B cell (primary cell): ENCODE data around the gene SNRPD2. TPM values are rescaled to one million over a fixed set of nuclear protein-coding genes. Genes with fewer than 3 reads are reported as not detected.
A peak's percentile ranks its signal among the peaks of the same experiment; 100 is the strongest.

Experiments used
- ATAC-seq: fragments of 200-7000 bp; cut with Tn5 transposase; one replicate; pipeline ENCODE4 v1.10.0; 2021; ENCODE audit warnings: low read depth, mild to moderate bottlenecking, moderate number of reproducible peaks, moderate library complexity
- CTCF ChIA-PET: fragments of 350-600 bp; sonication (Branson Sonifier 250); formaldehyde crosslinking; loops from one replicate; lab custom pipeline; 2021; ENCODE audit warnings: antibody characterized with exemption, inconsistent platforms; lab: Charles Lee
- POLR2A ChIA-PET: fragments of 350-600 bp; sonication (Branson Sonifier 250); formaldehyde crosslinking; loops from one replicate; lab custom pipeline; 2021; ENCODE audit warnings: antibody characterized with exemption; lab: Charles Lee
- DNase-seq: peaks from one replicate; pipeline ENCODE4 v3.0.0; 2013
- H2AFZ ChIP-seq: 2 replicates; pipeline ENCODE4 v1.6.1; 2012; ENCODE audit warnings: mild to moderate bottlenecking, low read depth, low read length; ENCODE audit not compliant: insufficient read depth, poor library complexity, severe bottlenecking
- H3K27ac ChIP-seq, 2 donors: 1 replicate in 1 of 2; 2 replicates in 1 of 2; pipeline ENCODE4 v1.5.1; 2012 to 2013; ENCODE audit warnings: low read length in 2 of 2, mild to moderate bottlenecking in 2 of 2, moderate library complexity in 1 of 2
- H3K27me3 ChIP-seq, 4 experiments: fragments of 200-600 bp in 1 of 4; sonication (generic) in 1 of 4; replicated peaks in 1 of 4; 1 replicate in 2 of 4; 2 replicates in 2 of 4; pipeline versions ENCODE4 v1.6.1 to v1.7.0; 2013 to 2016; ENCODE audit warnings: low read length in 3 of 4, mild to moderate bottlenecking in 2 of 4, mixed read lengths in 1 of 4, moderate library complexity in 1 of 4; ENCODE audit not compliant: insufficient read depth in 4 of 4, control insufficient read depth in 3 of 4; ENCODE audit errors: control extremely low read depth in 1 of 4
- H3K36me3 ChIP-seq, 2 experiments: replicated peaks in 1 of 2; 1 replicate in 1 of 2; 2 replicates in 1 of 2; pipeline versions ENCODE4 v1.6.1 to v1.7.1; 2013; ENCODE audit warnings: low read length in 1 of 2; ENCODE audit not compliant: insufficient read depth in 2 of 2, control insufficient read depth in 1 of 2; ENCODE audit errors: control extremely low read depth in 1 of 2, extremely low read depth in 1 of 2
- H3K4me1 ChIP-seq, 2 donors: fragments of 200-600 bp in 1 of 2; sonication (generic) in 1 of 2; 1 replicate in 1 of 2; 2 replicates in 1 of 2; pipeline versions ENCODE4 v1.5.1 to v1.6.1; 2013 to 2017; ENCODE audit warnings: low read length in 2 of 2; ENCODE audit not compliant: control insufficient read depth in 2 of 2, insufficient read depth in 2 of 2
- H3K4me2 ChIP-seq: replicated peaks from 2 replicates; pipeline ENCODE3; 2012; ENCODE audit warnings: mild to moderate bottlenecking, low read depth, low read length; ENCODE audit not compliant: poor library complexity, severe bottlenecking
- H3K4me3 ChIP-seq, 5 experiments: fragments of 200-600 bp in 1 of 5; sonication (generic) in 1 of 5; 1 replicate in 3 of 5; 2 replicates in 2 of 5; pipeline versions ENCODE4 v1.5.1 to v1.7.0; 2011 to 2016; ENCODE audit warnings: low read length in 4 of 5, mild to moderate bottlenecking in 4 of 5, low read depth in 2 of 5, control low read depth in 1 of 5, moderate library complexity in 1 of 5; ENCODE audit not compliant: insufficient read depth in 1 of 5; ENCODE audit errors: control extremely low read depth in 1 of 5, extremely low read depth in 1 of 5
- H3K79me2 ChIP-seq: fragments of 200-600 bp; sonication (generic); one replicate; pipeline ENCODE4 v1.6.0; 2016; ENCODE audit warnings: low read length; ENCODE audit not compliant: control insufficient read depth, insufficient read depth
- H3K9ac ChIP-seq: fragments of 200-600 bp; sonication (generic); 2 replicates; pipeline ENCODE4 v1.6.1; 2017; ENCODE audit warnings: mild to moderate bottlenecking, low read length, moderate library complexity
- H3K9me3 ChIP-seq, 3 donors: one replicate each; pipeline versions ENCODE4 v1.6.1 to v1.7.1; 2013; ENCODE audit warnings: low read length in 2 of 3; ENCODE audit not compliant: control insufficient read depth in 2 of 3, insufficient read depth in 1 of 3; ENCODE audit errors: control extremely low read depth in 1 of 3
- H4K20me1 ChIP-seq: 2 replicates; pipeline ENCODE4 v1.6.0; 2012; ENCODE audit warnings: mild to moderate bottlenecking, low read length; ENCODE audit not compliant: insufficient read depth, control insufficient read depth, poor library complexity, severe bottlenecking
- H3K27ac Mint-ChIP-seq: one replicate; pipeline ENCODE4 v1.8.0; 2021; ENCODE audit warnings: mixed read lengths
- H3K27me3 Mint-ChIP-seq: one replicate; pipeline ENCODE4 v1.8.0; 2021; ENCODE audit warnings: mixed read lengths
- H3K4me1 Mint-ChIP-seq: one replicate; pipeline ENCODE4 v1.8.0; 2021; ENCODE audit warnings: mixed read lengths
- H3K4me3 Mint-ChIP-seq: one replicate; pipeline ENCODE4 v1.8.0; 2021; ENCODE audit warnings: mixed read lengths
- H3K9me3 Mint-ChIP-seq: one replicate; pipeline ENCODE4 v1.8.0; 2022; ENCODE audit warnings: mixed read lengths; ENCODE audit not compliant: insufficient read depth
- CTCF ChIP-seq: fragments of 200-600 bp; IDR thresholded peaks from one replicate; pipeline ENCODE4 v1.8.0; 2022; ENCODE audit warnings: antibody characterized with exemption, mild to moderate bottlenecking
- EZH2 ChIP-seq: IDR thresholded peaks from 2 replicates; pipeline ENCODE4 v1.6.1; 2012; ENCODE audit warnings: borderline replicate concordance, low read depth, mild to moderate bottlenecking, moderate library complexity, low read length; ENCODE audit not compliant: insufficient read depth, poor library complexity, severe bottlenecking
- WGBS: methylation state at CpG from one replicate; pipeline ENCODE4 v1.1.5; 2013; ENCODE audit warnings: missing lambda C conversion rate; ENCODE audit not compliant: insufficient coverage; 5-methylcytosine and 5-hydroxymethylcytosine counted together
- intact Hi-C: fragments of 100-400 bp; cut with micrococcal nuclease; formaldehyde crosslinking; loops from one replicate; pipeline ENCODE4 v1.10.0; 2022
- polyA plus RNA-seq: library from polyadenylated mRNA; depleted of rRNA; stranded (reverse); fragments of >200 nt; gene quantifications from 2 replicates; pipeline ENCODE4 v1.2.3, GENCODE V29; 2012
- total RNA-seq, 2 donors: library from RNA; stranded (reverse); fragments of 120-200 nt in 1 of 2; gene quantifications; 1 replicate in 1 of 2; 2 replicates in 1 of 2; pipeline versions ENCODE4 v1.2.3 to v1.2.4, GENCODE V29; 2013 to 2022

The SNRPD2 gene
- total and polyA plus RNA-seq, 2 donors (not counting 1 experiment from before 2014, with no cell fraction given): 241 to 368 TPM

DNA sequence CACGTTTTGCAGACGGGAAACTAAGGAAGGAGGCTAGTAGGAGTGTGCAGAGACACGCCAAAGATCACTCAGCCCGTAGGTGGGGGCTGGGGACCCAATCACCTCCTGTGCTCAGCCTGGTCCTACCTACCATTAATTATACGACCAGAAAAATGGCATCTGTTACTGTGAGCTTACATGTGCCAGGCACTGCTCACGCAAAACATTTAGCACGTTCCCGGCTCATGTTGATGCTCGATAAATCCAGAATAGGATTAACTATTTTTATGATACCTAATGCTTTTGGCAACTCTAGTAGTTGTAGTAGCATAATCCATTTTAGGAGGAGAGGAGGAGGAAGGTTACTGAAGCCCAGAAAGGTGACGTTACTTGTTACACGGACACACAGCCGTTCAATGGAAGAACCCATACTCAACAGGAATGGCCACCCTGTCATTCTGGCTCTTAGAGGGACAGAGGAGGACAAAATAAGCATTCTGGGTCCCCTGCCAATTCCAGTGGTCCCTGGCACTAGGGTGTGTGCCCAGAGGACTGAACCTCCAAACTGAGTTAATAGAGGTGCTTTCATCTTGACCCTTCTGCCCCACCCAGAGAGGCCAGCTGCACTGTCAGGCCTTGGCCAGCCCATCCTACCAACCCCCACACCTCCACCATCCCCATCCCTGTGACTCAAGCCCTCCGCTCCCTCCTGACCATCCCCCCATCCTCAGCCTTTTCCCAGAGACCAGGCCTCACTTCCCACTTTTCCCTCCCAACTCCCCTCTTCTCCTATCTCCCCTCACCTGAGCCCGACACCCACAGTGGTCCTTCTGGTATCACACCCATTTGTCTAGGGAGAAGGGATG is 47.6 kb downstream of the SNRPD2 start:
- Mint-ChIP-seq H3K4me1 (peaks cover 45% of the 10 kb centered on the region), H3K9me3 (peaks cover 3% of the 10 kb centered on the region), H3K4me3 (no peak overlapping the region), H3K27me3 (peaks cover 6% of the 10 kb centered on the region), H3K27ac (no peak overlapping the region)
- no peak overlapping the region for H2AFZ ChIP-seq
- no peak overlapping the region for H3K9ac ChIP-seq
- H3K4me1 ChIP-seq: peaks cover 33 to 59% of the 10 kb centered on the region in 2 donors
- no peak overlapping the region for H3K27ac ChIP-seq
- WGBS: 49% methylated on average over 6 of the region's 14 CpGs
- DNase-seq: peak; percentile 49
- no peak overlapping the region for H3K4me3 ChIP-seq
- no peaks in the 10 kb centered on the region for H3K36me3 ChIP-seq
- CTCF ChIA-PET: interaction anchor here (1.0 to 5.9 kb wide), 9 partner anchors 10 to 205 kb away, joined by 3 to 60 read pairs (median 6); partner anchors contain the start of genes QPCTL and SNRPD2
- POLR2A ChIA-PET: interaction anchor here (0.7 kb wide), 1 partner anchor 244 kb away, joined by 3 read pairs; no protein-coding TSS in a partner anchor
- TF ChIP-seq EZH2 (no peak), CTCF (no peak)
- peaks cover 0 to 3% (median 0%) of the 10 kb centered on the region in 3 donors for H3K9me3 ChIP-seq
- intact Hi-C loops: loop anchor here (1.0 to 5.0 kb wide), 7 partner anchors 37 to 217 kb away; partner anchors contain the start of gene QPCTL
- peak overlapping the region; percentile 98 for H3K4me2 ChIP-seq
- H3K79me2 ChIP-seq: peaks cover 2% of the 10 kb centered on the region
- no peak for ATAC-seq
- peaks cover 0 to 13% (median 5%) of the 10 kb centered on the region in 4 experiments for H3K27me3 ChIP-seq
- H4K20me1 ChIP-seq: no peaks in the 10 kb centered on the region
